GM18867 (cell line): Measurements from ENCODE around the gene MAPK9.
"Not testable (repeated sequence)": the region's sequence is repeated elsewhere in the genome, so short reads cannot be mapped to it uniquely, and the experiment has no call there.

Source experiments
- ATAC-seq: cut with Tn5 transposase; IDR thresholded peaks from one replicate; pipeline ENCODE4 v1.9.1; 2021; ENCODE audit warnings: mild to moderate bottlenecking, moderate library complexity; ENCODE audit not compliant: unreplicated experiment

Gene MAPK9

GRCh38 chr5:180250329-180250728 lies 41.6 kb downstream of the MAPK9 start:
- ATAC-seq = no peak

DNA sequence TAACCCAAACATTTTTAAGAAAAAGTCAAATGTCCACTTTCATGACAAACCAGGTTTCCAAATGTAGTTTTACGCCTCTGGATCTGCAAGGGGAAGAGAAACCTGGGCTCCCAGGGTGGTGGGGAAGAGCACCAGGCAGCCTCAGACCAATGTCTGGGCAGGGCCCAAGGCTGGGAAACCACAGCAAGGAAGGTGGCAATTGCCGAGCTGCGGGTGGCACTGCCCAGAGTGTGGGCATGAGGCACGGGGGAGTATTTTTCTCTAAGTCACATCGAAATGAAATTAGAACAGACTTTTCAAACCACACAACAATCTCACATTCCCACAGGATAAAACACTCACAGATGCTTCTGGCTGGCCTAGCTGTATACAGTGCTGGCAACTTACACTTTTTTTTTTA lies 50.3 kb downstream of the MAPK9 start:
- no peak for ATAC-seq

DNA sequence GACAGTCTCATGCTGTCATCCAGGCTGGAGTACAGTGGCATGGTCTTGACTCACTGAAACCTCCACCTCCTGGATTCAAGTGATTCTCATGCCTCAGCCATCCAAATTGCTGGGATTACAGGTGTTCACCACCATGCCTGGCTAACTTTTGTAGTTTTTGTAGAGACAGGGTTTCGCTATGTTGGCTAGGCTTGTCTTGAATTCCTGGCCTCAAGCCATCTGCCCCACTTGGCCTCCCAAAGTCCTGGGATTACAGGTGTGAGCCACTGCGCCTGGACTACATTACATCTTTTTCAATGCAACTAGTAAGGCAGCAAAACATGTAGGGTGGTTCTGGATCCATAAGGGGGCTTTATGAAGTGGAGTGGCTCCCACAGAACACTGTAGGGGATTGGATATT lies 53.3 kb downstream of the MAPK9 start:
- ATAC-seq = no peak

DNA sequence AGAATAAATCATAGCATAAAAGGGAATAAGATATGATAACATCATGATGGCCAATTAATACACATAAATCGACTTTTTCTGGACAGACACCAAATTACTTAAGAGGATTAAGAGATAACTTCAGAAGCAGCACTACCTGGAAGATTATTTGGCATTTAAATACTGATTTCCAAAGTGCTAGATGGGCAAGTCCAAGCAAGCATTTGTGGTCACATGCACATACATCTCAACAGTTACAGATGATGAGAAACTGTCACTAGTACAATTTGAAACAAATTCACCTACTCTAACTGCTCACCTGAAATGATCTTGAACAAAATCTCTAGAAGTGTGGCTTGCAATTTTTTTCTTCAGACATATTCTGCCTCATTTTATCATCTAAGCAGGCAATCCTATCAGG lies 56.0 kb downstream of the MAPK9 start:
- no peak for ATAC-seq

DNA sequence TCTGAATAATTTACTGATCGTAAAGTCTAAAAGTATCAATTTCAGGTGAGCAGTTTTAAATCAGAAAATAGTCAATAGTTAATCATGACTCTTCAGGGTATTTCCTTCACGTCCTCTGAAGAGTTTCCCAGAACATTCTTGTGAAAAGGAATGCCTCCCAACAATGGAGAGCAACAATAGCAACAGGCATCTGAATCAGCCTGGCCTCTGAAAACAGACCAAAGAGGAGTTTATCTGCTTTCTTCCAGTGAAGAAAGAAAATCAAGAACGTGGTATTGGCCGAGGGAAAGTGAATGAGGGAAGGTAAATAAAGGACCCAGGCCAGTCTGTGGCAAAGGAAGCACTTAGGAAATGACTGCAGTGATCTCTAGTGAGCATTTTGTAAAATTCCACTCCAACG lies 56.8 kb downstream of the MAPK9 start:
- ATAC-seq = no peak

DNA sequence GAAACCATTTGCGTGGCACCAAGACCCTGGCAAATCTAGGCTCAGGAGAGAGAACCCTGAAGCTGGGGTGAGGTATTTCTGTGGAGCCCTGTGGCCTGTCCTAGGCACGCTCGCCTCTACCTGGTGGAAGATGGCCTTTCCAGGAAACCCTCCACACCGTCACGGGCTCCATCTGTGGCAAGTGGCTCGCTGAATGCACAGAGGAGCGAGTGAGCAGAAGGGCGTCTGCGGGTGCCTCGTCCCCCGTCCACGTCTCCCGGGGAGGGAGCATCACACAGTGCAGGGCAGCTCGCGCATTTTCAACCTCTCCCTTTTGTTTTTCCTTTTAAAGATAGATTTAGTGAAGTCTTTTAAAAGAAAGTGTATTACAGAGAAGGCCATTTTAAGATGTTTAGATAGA lies 57.6 kb downstream of the MAPK9 start:
- ATAC-seq = no peak

DNA sequence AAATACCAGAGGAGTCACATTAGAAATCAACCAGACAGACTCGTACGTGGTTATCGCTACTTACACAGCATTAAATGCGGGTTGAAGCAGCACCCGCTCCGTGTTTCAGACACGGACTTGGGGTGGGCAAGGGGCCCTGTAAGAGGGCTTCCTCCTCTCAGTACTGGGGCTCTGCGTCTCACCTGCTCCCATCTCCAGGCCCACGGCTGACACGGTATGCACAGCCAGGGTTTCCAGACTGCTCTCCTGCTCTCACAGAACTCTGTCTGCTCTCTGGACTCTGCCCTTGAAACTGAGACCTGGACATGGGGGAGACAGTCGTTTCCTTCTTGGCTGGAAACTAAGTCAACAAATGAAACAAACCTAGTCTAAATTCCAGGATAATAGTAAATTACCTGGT lies 58.2 kb downstream of the MAPK9 start:
- ATAC-seq = no peak

GRCh38 chr5:180230017-180230416 lies 61.9 kb downstream of the MAPK9 start:
- ATAC-seq = no peak

GRCh38 chr5:180222056-180222455 lies 69.8 kb downstream of the MAPK9 start:
- no peak for ATAC-seq

- ATAC-seq = no peak
Measured at GRCh38 chr5:180217797-180218196, 74.1 kb downstream of the MAPK9 start.

DNA sequence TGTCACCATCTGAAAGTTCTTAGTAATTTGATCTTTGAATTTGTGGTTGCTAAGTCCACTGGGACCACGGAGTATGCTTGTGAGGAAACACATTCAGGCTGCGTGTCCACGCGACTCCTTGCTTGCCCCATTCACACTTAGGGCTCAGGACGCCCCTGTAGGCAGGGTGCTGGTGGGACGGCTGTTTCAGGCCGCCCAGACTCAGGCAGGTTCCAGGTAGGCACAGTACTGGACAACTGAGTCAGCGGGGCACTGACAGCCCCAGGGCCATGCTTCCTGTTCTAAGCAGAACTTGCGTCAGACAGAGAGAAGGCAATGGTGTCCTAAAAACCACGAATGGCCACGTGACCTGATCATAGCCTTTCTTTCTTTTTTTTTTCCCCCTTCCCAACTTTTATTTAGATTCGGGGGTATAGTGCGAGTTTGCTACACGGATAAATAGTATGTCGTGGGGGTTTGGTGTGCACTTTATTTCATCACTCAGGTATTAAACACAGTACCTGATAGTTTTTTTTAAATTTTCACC lies 75.2 kb downstream of the MAPK9 start:
- no peak for ATAC-seq

GRCh38 chr5:180215783-180216630 lies 75.9 kb downstream of the MAPK9 start:
- no peak for ATAC-seq

DNA sequence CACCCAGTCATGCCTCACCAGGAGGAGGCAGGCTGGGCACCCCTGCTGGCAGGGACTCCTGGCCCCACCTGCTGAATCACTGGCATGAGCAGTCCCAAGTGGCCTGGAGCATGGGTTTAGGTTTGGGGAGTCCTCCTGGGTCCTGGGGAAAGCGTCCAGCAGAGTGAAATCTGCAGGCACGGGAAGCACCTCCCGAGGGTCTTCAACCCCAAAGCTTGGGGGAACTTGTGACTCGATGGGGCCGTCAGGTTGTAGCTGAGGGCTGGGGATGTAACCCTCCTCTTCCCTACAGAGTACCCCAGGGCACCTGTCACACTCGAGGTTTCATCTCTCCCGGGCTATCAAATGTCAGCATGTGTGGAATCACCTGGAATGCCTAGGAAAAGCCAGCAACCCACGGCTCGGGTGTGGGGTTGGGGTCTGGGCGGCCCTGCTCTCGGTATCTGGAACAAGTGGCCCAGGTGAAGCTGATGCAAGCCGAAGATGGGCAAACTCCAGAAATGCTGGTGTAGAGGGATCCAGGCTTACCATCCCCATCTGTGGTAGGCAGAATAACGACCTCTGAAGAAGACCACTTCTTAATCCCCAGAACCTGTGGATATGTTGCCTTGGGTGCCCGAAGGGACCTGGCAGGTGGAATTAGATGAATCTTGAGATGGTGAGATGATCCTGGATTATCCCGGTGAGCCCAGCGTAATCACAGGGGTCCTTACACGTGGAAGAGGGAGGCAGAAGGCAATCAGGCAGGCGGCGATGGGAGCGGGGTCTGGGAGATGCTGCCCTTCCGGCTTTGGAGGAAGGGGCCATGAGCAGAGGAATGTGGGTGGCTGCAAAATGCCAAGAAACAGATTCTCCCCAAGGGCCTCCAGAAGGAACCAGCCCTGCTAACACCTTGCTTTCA lies 76.8 kb downstream of the MAPK9 start:
- no peak for ATAC-seq

- ATAC-seq = no peak
Measured at GRCh38 chr5:180213657-180214207, 78.2 kb downstream of the MAPK9 start.

DNA sequence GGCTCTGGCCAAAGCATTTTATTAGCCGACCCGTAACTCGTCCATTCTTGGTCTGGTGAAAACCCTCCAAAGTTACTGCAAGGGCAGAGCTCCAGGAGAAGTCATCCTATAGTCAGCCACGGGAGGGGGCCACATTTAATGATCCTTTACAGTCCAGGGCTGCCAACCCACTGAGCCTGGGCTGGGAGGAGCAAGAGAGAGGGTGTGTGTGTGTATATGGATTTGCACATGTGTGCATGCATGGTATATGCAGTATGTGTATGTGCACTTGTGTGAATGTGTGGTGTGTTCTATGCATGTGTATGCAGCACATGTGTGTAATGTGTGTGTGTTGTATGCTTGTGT lies 78.7 kb downstream of the MAPK9 start:
- no peak for ATAC-seq

- no peak for ATAC-seq
Measured at GRCh38 chr5:180212363-180213255, 79.3 kb downstream of the MAPK9 start.

GRCh38 chr5:180211761-180212035 lies 80.2 kb downstream of the MAPK9 start:
- no peak for ATAC-seq

DNA sequence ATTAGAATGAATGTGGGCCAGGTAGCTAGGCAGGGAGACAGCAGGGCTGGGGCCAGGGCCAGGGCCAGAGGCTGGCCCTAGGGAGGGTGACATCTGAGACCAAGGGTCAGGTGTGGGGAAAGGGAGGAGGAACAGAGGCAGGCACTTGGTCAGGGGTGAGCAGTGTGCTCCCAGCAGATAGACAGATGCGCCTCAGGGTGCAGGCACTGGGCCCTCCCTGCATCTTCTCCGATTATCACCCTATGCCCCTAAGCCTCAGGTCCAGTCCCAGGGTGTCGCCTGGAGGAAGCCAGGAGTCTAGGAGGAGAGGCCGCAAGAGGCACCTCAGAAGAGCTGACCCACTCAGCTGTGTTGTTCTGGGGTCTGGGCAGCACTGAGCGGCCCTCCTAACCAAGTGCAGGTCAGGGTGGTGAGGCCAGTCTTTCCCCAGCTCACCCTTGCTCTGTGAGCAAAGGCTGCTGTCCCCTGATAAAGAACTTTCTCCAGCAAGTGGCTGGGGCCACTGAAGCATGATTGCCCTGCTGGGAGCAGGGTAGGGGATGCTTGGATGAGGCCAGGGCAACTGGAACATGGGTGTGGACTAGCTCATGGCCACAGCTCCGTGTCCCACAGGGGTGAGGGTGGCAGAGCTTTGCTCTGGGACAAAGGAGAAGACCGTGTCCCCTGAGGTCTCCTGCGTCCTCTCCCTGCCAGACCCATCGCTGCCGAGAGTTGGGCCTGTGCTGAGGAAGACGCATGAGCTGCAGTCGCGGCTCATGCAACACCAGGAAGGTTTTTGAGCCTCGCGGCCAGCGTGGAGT lies 80.7 kb downstream of the MAPK9 start:
- no peak for ATAC-seq

- not testable (repeated sequence) for ATAC-seq
Measured at GRCh38 chr5:180210077-180210476, 81.8 kb downstream of the MAPK9 start.

DNA sequence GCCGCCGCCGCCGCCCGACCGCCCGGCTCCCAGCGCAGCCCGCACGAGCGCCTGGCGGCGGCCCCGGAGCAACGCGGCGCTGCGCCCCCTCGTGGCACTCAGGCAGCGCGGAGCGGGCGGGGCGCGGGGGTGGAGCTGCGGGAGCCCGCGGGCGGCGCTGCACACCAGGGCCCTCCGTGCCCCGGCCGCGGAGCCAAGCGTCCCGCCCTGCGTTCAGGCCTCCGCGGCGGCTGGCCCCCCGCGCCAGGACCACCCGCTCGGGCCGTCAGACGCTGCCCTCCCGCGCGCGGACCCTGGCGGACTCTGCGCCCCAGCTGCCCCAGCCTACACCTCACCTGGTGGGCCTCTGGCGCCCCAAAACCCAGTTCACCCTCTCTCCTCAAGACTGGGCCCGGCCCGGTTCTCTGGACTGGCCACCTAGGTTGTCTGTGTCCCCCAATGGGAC lies 82.7 kb downstream of the MAPK9 start, which contains the start of gene RASGEF1C:
Gene RASGEF1C (minus strand): TSS at position 75 of the 445 bp plus-strand sequence. CDS start 71,159 bp downstream, outside the sequence.
- peak; percentile 76 for ATAC-seq
